Measurements from ENCODE around the gene DHX58. TPM values are rescaled to one million over a fixed set of nuclear protein-coding genes. Genes with fewer than 3 reads are reported as not detected.

Gene DHX58
- total and polyA plus RNA-seq, 2 of the 4 experiments (the other 2 are of a cell fraction): 1.1 to 2.8 TPM

GRCh38 chr17:42142371-42142896 lies 29.9 kb upstream of the DHX58 start (continued):
- peak; percentile 63; the same call in 1 of the 2 replicates for TF ChIP-seq MXI1 (IDR thresholded peaks at IDR 0.05; ENCODE audit: borderline replicate concordance, low read depth, low read length)

GRCh38 chr17:42141382-42141781 lies 28.9 kb upstream of the DHX58 start:
- peaks cover 18 to 73% of the 10 kb centered on the region in 2 experiments for H3K79me1 ChIP-seq (ENCODE audit: low read depth in 1 of 2, low read length in 2 of 2)
- BruUV-seq (replicated peaks): no TSS peak
- H3K4ac ChIP-seq (ENCODE audit: low read depth, low read length): peak overlapping the region; percentile 70
- no peak overlapping the region for H3K4me2 ChIP-seq (ENCODE audit: low read depth, low read length)
- intact Hi-C loops (cut with micrococcal nuclease) (no loop called here), dilution Hi-C loops (cut with HindIII; ENCODE audit: low sequenced_read_pairs, unreplicated experiment) (no loop called here), in situ Hi-C loops (cut with MboI; ENCODE audit: low sequenced_read_pairs) (no loop called here)
- H3K56ac ChIP-seq (ENCODE audit: extremely low read depth, insufficient read depth, low read length): no peak overlapping the region
- no peaks in the 10 kb centered on the region for H3K9me3 ChIP-seq (ENCODE audit: control insufficient read depth, insufficient read depth, low read length)
- no peak overlapping the region for H2BK15ac ChIP-seq (ENCODE audit: low read depth, low read length)
- no peak for DNase-seq
- 82% methylated on average over 4 of the region's 8 CpGs; no CpG with 5 or more reads in 1 of the 2 experiments for WGBS, 2 experiments (ENCODE audit: extremely low coverage in 2 of 2, insufficient read length in 1 of 2)
- peak overlapping the region; percentile 86 for H2AK5ac ChIP-seq (ENCODE audit: low read depth, low read length)
- H3K27ac ChIP-seq (ENCODE audit: insufficient read depth, low read length): 0 out of 2 replicates have a peak overlapping the region, but pooled peaks have one; percentile 17
- ATAC-seq (ENCODE audit: low read depth): no peak
- no peaks in the 10 kb centered on the region for H3K27me3 ChIP-seq (ENCODE audit: control insufficient read depth, insufficient read depth, low read length)
- peaks cover 67% of the 10 kb centered on the region for H4K20me1 ChIP-seq (ENCODE audit: insufficient read depth, low read length)
- CTCF ChIA-PET: interaction anchor here (0.7 kb wide), 1 partner anchor 362 kb away, joined by 4 read pairs; no protein-coding TSS in a partner anchor
- no peak overlapping the region for H4K91ac ChIP-seq (ENCODE audit: insufficient read depth, low read depth, low read length)
- H2BK5ac ChIP-seq (ENCODE audit: low read depth, low read length, poor library complexity, severe bottlenecking): peak overlapping the region; percentile 87
- H3K4me3 ChIP-seq (ENCODE audit: insufficient read depth, low read depth, low read length): no peak overlapping the region
- H3K14ac ChIP-seq (replicated peaks; ENCODE audit: low read depth, low read length): peak overlapping the region; percentile 82
- peak overlapping the region; percentile 16; the same call in 1 of the 2 replicates for H2BK20ac ChIP-seq (ENCODE audit: low read depth, low read length)
- H3K4me1 ChIP-seq (ENCODE audit: control insufficient read depth, insufficient read depth, low read length): peaks cover 26% of the 10 kb centered on the region
- peak overlapping the region in 1 of 2 experiments; percentile 26; a peak in 1 of 4 replicates for H4K8ac ChIP-seq (ENCODE audit: low read depth in 2 of 2, low read length in 2 of 2)
- peaks cover 42% of the 10 kb centered on the region for H3K9me1 ChIP-seq (ENCODE audit: insufficient read depth, low read length)
- peak overlapping the region; percentile 42; the same call in 1 of the 2 replicates for H2BK120ac ChIP-seq (ENCODE audit: low read depth, low read length)
- no peak overlapping the region for H4K5ac ChIP-seq (ENCODE audit: low read depth, low read length)
- H3K18ac ChIP-seq (ENCODE audit: low read depth, low read length): no peak overlapping the region; the same call in 1 of the 2 replicates
- peak overlapping the region; percentile 60 for H3K23ac ChIP-seq (ENCODE audit: low read depth, low read length)
- peaks cover 15% of the 10 kb centered on the region for H3K36me3 ChIP-seq (ENCODE audit: control insufficient read depth, insufficient read depth, low read length)
- H2AFZ ChIP-seq (replicated peaks; ENCODE audit: low read length, poor library complexity): no peak overlapping the region
- peak overlapping the region; percentile 71 for H2AK9ac ChIP-seq (replicated peaks; ENCODE audit: low read depth, low read length, poor library complexity)
- POLR2A ChIA-PET (ENCODE audit: unreplicated experiment): no interaction called here
- H3K9ac ChIP-seq (ENCODE audit: low read depth, low read length): no peak overlapping the region
- no peak for TF ChIP-seq RAD21 (IDR thresholded peaks at IDR 0.05; ENCODE audit: low read length)
- TF ChIP-seq CEBPB (IDR thresholded peaks at IDR 0.05; ENCODE audit: low read depth, low read length): no peak
- TF ChIP-seq CTCF (conservative IDR thresholded peaks at IDR 0.05; ENCODE audit: low read depth, low read length): no peak
- TF ChIP-seq CHD1 (IDR thresholded peaks at IDR 0.05; ENCODE audit: low read depth, low read length): no peak
- no peak for TF ChIP-seq MXI1 (IDR thresholded peaks at IDR 0.05; ENCODE audit: borderline replicate concordance, low read depth, low read length)
- no peak for TF ChIP-seq MAZ (IDR thresholded peaks at IDR 0.05; ENCODE audit: borderline replicate concordance, low read depth, low read length)
- no peak for TF ChIP-seq NFE2L2 (IDR thresholded peaks at IDR 0.05; ENCODE audit: low read depth, low read length)
- TF ChIP-seq RCOR1 (IDR thresholded peaks at IDR 0.05; ENCODE audit: insufficient replicate concordance, low read length): no peak
- no peak for TF ChIP-seq ELK1 (IDR thresholded peaks at IDR 0.05; ENCODE audit: borderline replicate concordance, low read depth, low read length)
- TF ChIP-seq SMC3 (IDR thresholded peaks at IDR 0.05; ENCODE audit: low read depth, low read length): no peak
- no peak for TF ChIP-seq RFX5 (IDR thresholded peaks at IDR 0.05; ENCODE audit: low read depth, low read length)
- TF ChIP-seq USF2 (IDR thresholded peaks at IDR 0.05; ENCODE audit: low read depth, low read length): no peak
